Measurements from ENCODE around the gene URGCP.

DNA sequence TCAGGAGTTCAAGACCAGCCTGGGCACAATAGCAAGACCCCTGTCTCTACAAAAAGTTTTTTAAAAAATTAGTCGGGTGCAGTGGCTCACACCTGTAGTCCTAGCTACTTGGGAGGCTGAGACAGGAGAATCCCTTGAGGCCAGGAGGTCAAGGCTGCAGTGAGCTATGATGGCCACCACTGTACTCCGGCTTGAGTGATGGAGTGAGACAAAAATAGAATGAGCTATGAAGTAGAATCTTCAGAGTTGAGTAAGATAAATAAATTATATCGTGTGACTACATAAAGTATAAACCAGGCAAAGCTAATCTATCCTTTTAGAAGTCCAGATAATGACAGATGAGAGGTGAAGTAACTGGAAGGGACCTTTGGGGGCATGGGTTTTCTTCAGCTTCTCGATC, 21.8 kb downstream of the URGCP start:
- no peak for TF ChIP-seq POLR2A (IDR thresholded peaks at IDR 0.05)
- TF ChIP-seq, protein P1, sequence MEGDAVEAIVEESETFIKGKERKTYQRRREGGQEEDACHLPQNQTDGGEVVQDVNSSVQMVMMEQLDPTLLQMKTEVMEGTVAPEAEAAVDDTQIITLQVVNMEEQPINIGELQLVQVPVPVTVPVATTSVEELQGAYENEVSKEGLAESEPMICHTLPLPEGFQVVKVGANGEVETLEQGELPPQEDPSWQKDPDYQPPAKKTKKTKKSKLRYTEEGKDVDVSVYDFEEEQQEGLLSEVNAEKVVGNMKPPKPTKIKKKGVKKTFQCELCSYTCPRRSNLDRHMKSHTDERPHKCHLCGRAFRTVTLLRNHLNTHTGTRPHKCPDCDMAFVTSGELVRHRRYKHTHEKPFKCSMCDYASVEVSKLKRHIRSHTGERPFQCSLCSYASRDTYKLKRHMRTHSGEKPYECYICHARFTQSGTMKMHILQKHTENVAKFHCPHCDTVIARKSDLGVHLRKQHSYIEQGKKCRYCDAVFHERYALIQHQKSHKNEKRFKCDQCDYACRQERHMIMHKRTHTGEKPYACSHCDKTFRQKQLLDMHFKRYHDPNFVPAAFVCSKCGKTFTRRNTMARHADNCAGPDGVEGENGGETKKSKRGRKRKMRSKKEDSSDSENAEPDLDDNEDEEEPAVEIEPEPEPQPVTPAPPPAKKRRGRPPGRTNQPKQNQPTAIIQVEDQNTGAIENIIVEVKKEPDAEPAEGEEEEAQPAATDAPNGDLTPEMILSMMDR (IDR thresholded peaks at IDR 0.05): no peak

Data from lower leg skin (tissue), 3 donors.